BE2C (cell line): ENCODE measurements around the gene ATP8A1.
"Not testable (repeated sequence)": the region's sequence is repeated elsewhere in the genome, so short reads cannot be mapped to it uniquely, and the experiment has no call there.

Experiments used
- DNase-seq: peaks from one replicate; pipeline ENCODE4 v3.0.0-alpha.2; 2020
- H3K27me3 ChIP-seq: fragments of 250-450 bp; sonication (Bioruptor Pico); 2 replicates; pipeline ENCODE4 v1.5.1; 2020; ENCODE audit warnings: mild to moderate bottlenecking
- H3K36me3 ChIP-seq: fragments of 250-450 bp; sonication (Bioruptor Pico); 2 replicates; pipeline ENCODE4 v1.5.1; 2020; ENCODE audit warnings: mild to moderate bottlenecking
- H3K4me1 ChIP-seq: fragments of 250-450 bp; sonication (Bioruptor Pico); 2 replicates; pipeline ENCODE4 v1.5.1; 2020
- H3K4me3 ChIP-seq: 2 replicates; pipeline ENCODE4 v1.5.1; 2011; ENCODE audit warnings: low read depth, low read length
- H3K9me3 ChIP-seq: fragments of 250-450 bp; sonication (Bioruptor Pico); 2 replicates; pipeline ENCODE4 v1.5.1; 2020
- TF ChIP-seq, protein P1 (sequence below): IDR thresholded peaks from 2 replicates; pipeline ENCODE4 v1.5.1; 2012; ENCODE audit warnings: mild to moderate bottlenecking, low read depth, low read length

Gene ATP8A1

DNA sequence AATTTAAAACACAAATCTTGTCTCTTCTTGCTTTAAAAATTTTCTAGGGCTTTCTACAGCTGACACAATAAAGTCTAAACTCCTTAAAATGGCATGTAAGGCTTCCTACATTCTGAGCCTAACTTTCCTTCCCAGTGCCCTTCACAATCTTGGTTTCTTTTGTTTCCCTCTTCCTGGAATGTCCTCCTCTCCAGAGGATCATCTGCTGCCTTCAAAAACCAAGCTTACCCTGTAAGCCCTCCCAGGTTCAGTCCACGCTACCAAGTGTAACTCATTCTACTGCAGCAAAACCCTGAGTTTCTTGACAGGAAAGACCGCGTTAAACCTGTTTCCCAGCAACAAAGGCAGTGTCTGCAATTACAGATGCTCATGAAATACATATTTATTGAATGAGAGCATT, 168.4 kb downstream of the ATP8A1 start:
- no peak for DNase-seq
- Histone ChIP-seq H3K27me3 (no peaks in the 10 kb centered on the region), H3K4me1 (peaks cover 7% of the 10 kb centered on the region), H3K9me3 (no peaks in the 10 kb centered on the region), H3K4me3 (no peak overlapping the region), H3K36me3 (no peaks in the 10 kb centered on the region; the same call in 1 of the 2 replicates)
- TF ChIP-seq, protein P1, sequence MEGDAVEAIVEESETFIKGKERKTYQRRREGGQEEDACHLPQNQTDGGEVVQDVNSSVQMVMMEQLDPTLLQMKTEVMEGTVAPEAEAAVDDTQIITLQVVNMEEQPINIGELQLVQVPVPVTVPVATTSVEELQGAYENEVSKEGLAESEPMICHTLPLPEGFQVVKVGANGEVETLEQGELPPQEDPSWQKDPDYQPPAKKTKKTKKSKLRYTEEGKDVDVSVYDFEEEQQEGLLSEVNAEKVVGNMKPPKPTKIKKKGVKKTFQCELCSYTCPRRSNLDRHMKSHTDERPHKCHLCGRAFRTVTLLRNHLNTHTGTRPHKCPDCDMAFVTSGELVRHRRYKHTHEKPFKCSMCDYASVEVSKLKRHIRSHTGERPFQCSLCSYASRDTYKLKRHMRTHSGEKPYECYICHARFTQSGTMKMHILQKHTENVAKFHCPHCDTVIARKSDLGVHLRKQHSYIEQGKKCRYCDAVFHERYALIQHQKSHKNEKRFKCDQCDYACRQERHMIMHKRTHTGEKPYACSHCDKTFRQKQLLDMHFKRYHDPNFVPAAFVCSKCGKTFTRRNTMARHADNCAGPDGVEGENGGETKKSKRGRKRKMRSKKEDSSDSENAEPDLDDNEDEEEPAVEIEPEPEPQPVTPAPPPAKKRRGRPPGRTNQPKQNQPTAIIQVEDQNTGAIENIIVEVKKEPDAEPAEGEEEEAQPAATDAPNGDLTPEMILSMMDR: no peak

DNA sequence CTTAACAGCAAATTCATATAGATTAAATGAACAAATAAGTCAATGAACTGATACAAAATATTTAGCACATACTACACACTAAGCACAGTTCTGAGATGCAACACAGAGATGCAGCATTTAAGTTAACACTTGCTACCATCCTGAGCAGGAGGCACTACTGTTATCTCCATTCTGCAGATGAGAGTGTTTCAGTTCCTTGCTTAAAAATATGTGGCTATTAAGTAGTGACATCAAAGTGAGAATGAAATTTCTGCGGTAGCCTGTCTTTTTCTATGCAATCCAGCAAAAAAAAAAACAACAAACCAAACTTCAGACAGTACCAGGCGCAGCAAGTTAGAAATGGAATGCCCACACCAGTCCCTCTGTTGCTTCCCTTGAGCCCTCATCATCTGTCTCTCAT, 168.8 kb downstream of the ATP8A1 start:
- H3K4me1 ChIP-seq: peaks cover 10% of the 10 kb centered on the region
- H3K9me3 ChIP-seq: no peaks in the 10 kb centered on the region
- DNase-seq: no peak
- TF ChIP-seq, protein P1: no peak
- no peaks in the 10 kb centered on the region; the same call in 1 of the 2 replicates for H3K36me3 ChIP-seq
- no peak overlapping the region for H3K4me3 ChIP-seq
- no peaks in the 10 kb centered on the region for H3K27me3 ChIP-seq

DNA sequence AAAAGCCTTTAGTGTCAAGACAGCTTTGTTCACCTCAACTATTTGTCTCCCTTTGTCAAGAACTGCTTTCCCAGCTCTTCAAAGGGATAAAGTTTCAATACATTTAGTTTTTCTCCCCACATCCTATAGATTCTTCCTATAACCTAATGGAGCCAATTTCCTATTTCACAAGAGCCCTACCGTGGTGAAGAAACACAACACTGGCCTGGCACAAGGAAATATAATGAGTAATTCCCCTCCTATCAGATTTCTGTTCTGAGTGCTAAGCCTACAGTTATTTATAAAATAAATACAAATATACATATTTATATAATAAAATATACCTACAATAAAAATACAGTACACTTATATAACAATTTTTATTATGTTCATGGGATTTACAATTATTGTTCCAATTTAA, 169.7 kb downstream of the ATP8A1 start:
- TF ChIP-seq, protein P1: no peak
- Histone ChIP-seq H3K27me3 (no peaks in the 10 kb centered on the region), H3K36me3 (no peaks in the 10 kb centered on the region; the same call in 1 of the 2 replicates), H3K4me1 (peaks cover 14% of the 10 kb centered on the region), H3K4me3 (no peak overlapping the region), H3K9me3 (no peaks in the 10 kb centered on the region)
- DNase-seq: no peak

DNA sequence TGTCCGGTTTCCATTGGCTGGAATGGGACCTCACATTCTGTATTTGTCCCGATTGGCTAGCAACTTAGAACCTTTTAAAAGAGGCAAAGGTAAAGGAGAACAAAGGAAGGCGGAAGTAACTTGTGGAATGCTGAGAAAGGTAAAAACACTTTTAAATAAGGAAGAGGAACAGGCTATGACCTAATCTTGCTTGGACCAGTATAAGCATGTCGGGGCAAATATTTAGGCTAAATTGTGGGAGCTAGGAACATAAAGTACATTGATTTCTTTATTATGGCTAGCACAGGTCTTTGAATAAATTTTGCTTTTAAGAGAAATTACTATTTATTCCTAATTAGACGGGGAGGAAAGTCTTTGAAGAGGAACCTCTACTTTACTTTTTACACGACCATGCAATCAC, 170.7 kb downstream of the ATP8A1 start:
- DNase-seq, H3K4me3 ChIP-seq, H3K36me3 ChIP-seq, H3K27me3 ChIP-seq, H3K9me3 ChIP-seq: not testable (repeated sequence)
- peaks cover 12% of the 10 kb centered on the region for H3K4me1 ChIP-seq

DNA sequence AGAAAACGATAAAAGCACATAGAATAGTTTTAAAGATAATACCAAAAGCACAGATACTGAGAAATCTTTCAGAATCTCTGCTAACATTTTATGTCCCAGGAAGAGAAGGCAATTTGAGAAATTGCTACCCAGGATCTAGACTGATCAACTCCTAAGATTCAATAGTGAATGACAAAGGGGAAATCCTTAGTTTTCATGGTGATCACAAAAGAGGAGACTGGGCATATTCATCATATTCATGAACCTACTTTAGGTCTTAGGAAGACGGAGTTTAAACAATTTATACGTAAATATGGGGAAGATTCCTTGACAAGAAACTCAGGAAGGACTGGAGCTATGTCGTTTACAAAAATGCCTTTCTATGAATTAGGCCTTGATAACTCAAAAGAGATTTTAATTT, 172.3 kb downstream of the ATP8A1 start:
- no peaks in the 10 kb centered on the region for H3K9me3 ChIP-seq
- no peak for DNase-seq
- H3K4me1 ChIP-seq: peaks cover 12% of the 10 kb centered on the region
- no peaks in the 10 kb centered on the region for H3K27me3 ChIP-seq
- TF ChIP-seq, protein P1: no peak
- no peaks in the 10 kb centered on the region; the same call in 1 of the 2 replicates for H3K36me3 ChIP-seq
- no peak overlapping the region for H3K4me3 ChIP-seq

DNA sequence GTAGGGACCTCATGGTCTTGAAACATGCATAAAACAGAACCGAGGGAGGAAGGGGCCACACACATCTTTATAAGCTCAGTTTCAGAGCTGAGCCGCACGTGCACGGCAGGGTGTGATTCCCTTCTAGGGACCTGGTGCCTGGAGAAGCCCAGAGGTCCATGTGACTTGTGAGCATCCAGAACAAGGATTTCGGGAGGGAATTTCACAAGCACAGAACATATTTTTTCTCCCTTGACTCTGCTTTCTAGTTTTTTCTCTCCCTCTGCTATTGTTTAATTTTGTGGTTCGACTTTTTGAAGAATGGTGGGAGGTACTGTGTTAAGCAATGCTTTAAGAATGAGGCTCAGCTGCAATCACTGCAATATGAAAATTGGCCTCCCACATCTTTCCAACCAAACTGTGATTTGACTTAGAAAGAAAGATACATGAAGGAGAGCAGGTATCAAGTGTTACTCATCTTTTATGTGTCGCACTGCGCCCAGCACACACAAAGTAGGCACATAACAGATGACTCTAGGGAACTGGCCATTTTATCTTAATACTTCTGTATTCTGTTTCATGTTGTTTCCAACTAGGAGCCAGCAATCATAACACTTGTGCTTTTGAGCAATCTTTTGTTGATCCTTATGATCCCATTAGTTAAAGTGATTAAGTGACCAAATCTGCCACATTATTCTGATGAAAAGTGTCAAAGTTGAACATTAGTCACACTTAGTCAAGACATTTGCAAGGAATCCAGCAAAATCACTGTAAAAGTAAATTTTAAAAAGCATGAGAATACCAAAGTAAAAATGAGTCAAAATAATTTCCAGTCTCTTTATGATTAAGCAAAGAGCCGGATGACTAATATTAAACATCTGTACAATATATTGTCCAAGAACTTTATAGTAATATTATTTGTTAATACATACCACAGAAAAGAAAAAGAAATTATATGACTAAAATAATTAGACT, 173.2 kb downstream of the ATP8A1 start:
- Histone ChIP-seq H3K9me3 (no peaks in the 10 kb centered on the region), H3K4me1 (peaks cover 12% of the 10 kb centered on the region), H3K36me3 (no peaks in the 10 kb centered on the region; the same call in 1 of the 2 replicates), H3K4me3 (no peak overlapping the region), H3K27me3 (no peaks in the 10 kb centered on the region)
- DNase-seq: no peak
- TF ChIP-seq, protein P1: no peak
